ENCODE data around the gene NCOA5. TPM values are rescaled to one million over a fixed set of nuclear protein-coding genes. Genes with fewer than 3 reads are reported as not detected.
A peak's percentile ranks its signal among the peaks of the same experiment; 100 is the strongest.

Gene NCOA5
- 10 to 100 TPM; 17.1 to 48.2 (median 30.2) TPM for total RNA-seq

- Histone ChIP-seq H3K27ac (peak within 1 kb of the TSS; percentile 95 to 99 (median 99)), H3K9me3 (no peaks in the 10 kb centered on the region), H3K4me3 (peak within 1 kb of the TSS; percentile 70 to 81 (median 72)), H3K36me3 (no peaks in the 10 kb centered on the region), H3K27me3 (no peaks in the 10 kb centered on the region), H3K4me1 (peaks cover 34 to 50% (median 45%) of the 10 kb centered on the region in 4 donors)
- 0 to 1% methylated on average over 19 to 35 of the region's 100 CpGs for WGBS, 2 donors
- DNase-seq = peak; percentile 97 to 99
- ATAC-seq (ENCODE audit: low FRiP score in 2 of 2) = peak; percentile 98
- TF ChIP-seq EP300 (IDR thresholded peaks at IDR 0.05) = no peak
- peak; percentile 47 to 96 (median 75) for TF ChIP-seq POLR2A (IDR thresholded peaks at IDR 0.05)
- peak in 5 of 6 experiments; percentile 31 to 67 (median 54) for TF ChIP-seq CTCF (IDR thresholded peaks at IDR 0.05)
- peak; percentile 96 to 98 for TF ChIP-seq POLR2AphosphoS5 (IDR thresholded peaks at IDR 0.05)
Observed at GRCh38 chr20:46089417-46090388, at the start of gene NCOA5. Gene NCOA5, minus strand, starts transcription at chr20:46089962. Its CDS starts 10,538 bp downstream, at chr20:46079424.

GRCh38 chr20:46139266-46139889 is 49.6 kb upstream of the NCOA5 start:
- H3K27me3 ChIP-seq = peaks cover 0 to 4% (median 2%) of the 10 kb centered on the region in 4 donors
- no peak overlapping the region for H3K4me3 ChIP-seq
- H3K36me3 ChIP-seq = no peaks in the 10 kb centered on the region
- DNase-seq = no peak
- no peaks in the 10 kb centered on the region for H3K9me3 ChIP-seq
- H3K4me1 ChIP-seq = no peaks in the 10 kb centered on the region
- ATAC-seq (ENCODE audit: low FRiP score in 2 of 2) = no peak
- WGBS, 2 donors = 50 to 52% methylated on average over 6 to 8 of the region's 8 CpGs
- TF ChIP-seq EP300 (IDR thresholded peaks at IDR 0.05) = no peak
- TF ChIP-seq CTCF (IDR thresholded peaks at IDR 0.05) = no peak
- TF ChIP-seq POLR2AphosphoS5 (IDR thresholded peaks at IDR 0.05) = no peak
- TF ChIP-seq POLR2A (IDR thresholded peaks at IDR 0.05) = no peak
- no peak overlapping the region for H3K27ac ChIP-seq

GRCh38 chr20:46137816-46138215 is 48.1 kb upstream of the NCOA5 start:
- no peak for DNase-seq
- TF ChIP-seq EP300 (IDR thresholded peaks at IDR 0.05) (no peak), CTCF (IDR thresholded peaks at IDR 0.05) (no peak), POLR2AphosphoS5 (IDR thresholded peaks at IDR 0.05) (no peak), POLR2A (IDR thresholded peaks at IDR 0.05) (no peak)
- no peak for ATAC-seq (ENCODE audit: low FRiP score in 2 of 2)
- H3K9me3 ChIP-seq = no peaks in the 10 kb centered on the region
- H3K4me3 ChIP-seq = no peak overlapping the region
- no peaks in the 10 kb centered on the region for H3K36me3 ChIP-seq
- no peak overlapping the region for H3K27ac ChIP-seq
- peaks cover 0 to 4% (median 2%) of the 10 kb centered on the region in 4 donors for H3K27me3 ChIP-seq
- H3K4me1 ChIP-seq = peaks cover 0 to 3% (median 0%) of the 10 kb centered on the region in 4 donors
- 60 to 85% methylated on average over 3 to 5 of the region's 5 CpGs for WGBS, 2 donors

GRCh38 chr20:46135856-46136633 is 46.3 kb upstream of the NCOA5 start:
- Histone ChIP-seq H3K4me3 (no peak overlapping the region), H3K4me1 (peaks cover 0 to 4% (median 0%) of the 10 kb centered on the region in 4 donors), H3K27me3 (peaks cover 0 to 3% (median 0%) of the 10 kb centered on the region in 4 donors), H3K36me3 (no peaks in the 10 kb centered on the region), H3K27ac (no peak overlapping the region), H3K9me3 (no peaks in the 10 kb centered on the region)
- TF ChIP-seq POLR2AphosphoS5 (IDR thresholded peaks at IDR 0.05) (no peak), CTCF (IDR thresholded peaks at IDR 0.05) (no peak), POLR2A (IDR thresholded peaks at IDR 0.05) (no peak), EP300 (IDR thresholded peaks at IDR 0.05) (no peak)
- 44 to 48% methylated on average over 12 of the region's 12 CpGs for WGBS, 2 donors
- no peak for DNase-seq
- no peak for ATAC-seq (ENCODE audit: low FRiP score in 2 of 2)
